ENCODE measurements around the gene TMC6. TPM values are rescaled to one million over a fixed set of nuclear protein-coding genes. Genes with fewer than 3 reads are reported as not detected.
"Not testable (repeated sequence)": the region's sequence is repeated elsewhere in the genome, so short reads cannot be mapped to it uniquely, and the experiment has no call there.

TMC6 gene
- total RNA-seq, 1 experiment from 2014 or later, result 116 TPM

DNA sequence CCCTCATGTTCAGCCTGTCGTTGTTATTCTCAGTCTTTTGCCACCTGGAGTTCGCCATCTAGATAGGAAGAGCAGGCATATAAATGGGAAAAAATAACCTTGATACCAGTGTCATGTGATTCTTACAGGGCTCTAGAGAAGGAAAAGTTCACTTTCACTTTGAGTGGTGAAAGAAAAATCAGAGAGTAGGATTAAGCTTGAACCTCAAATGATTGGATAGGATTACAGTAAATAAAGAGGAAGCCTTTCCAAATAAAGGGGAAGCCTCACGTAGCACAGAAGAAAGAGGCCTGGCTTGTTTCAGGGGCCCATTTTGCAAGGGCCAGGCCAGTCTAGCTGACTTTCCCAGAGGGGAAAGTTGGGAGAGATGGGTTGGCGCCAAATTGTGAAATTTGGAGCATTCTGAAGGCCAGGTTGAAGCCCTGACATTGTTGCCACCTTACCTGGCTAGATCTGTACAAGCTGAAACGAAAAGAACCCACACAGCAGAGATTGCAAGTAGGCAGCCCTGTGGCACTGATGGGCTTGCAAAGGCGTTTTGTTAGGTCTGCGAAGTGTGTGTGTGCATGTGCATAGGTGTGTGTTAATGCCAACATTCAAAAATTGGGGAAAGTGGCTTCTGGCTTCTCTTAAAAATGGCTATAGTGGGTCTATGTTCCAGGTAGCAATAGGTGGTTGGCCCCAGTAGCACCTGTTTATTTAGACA is 38.8 kb downstream of the TMC6 start:
- no peak overlapping the region for H3K27ac Mint-ChIP-seq (ENCODE audit: unreplicated experiment)
- H3K4me1 Mint-ChIP-seq (ENCODE audit: low read depth, unreplicated experiment), result no peaks in the 10 kb centered on the region
- no peaks in the 10 kb centered on the region for H3K27me3 Mint-ChIP-seq (ENCODE audit: unreplicated experiment)
- no peaks in the 10 kb centered on the region for H3K9me3 Mint-ChIP-seq (ENCODE audit: low read depth, unreplicated experiment)
- TF ChIP-seq, protein P1, sequence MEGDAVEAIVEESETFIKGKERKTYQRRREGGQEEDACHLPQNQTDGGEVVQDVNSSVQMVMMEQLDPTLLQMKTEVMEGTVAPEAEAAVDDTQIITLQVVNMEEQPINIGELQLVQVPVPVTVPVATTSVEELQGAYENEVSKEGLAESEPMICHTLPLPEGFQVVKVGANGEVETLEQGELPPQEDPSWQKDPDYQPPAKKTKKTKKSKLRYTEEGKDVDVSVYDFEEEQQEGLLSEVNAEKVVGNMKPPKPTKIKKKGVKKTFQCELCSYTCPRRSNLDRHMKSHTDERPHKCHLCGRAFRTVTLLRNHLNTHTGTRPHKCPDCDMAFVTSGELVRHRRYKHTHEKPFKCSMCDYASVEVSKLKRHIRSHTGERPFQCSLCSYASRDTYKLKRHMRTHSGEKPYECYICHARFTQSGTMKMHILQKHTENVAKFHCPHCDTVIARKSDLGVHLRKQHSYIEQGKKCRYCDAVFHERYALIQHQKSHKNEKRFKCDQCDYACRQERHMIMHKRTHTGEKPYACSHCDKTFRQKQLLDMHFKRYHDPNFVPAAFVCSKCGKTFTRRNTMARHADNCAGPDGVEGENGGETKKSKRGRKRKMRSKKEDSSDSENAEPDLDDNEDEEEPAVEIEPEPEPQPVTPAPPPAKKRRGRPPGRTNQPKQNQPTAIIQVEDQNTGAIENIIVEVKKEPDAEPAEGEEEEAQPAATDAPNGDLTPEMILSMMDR (IDR thresholded peaks at IDR 0.05; ENCODE audit: unreplicated experiment), result no peak
- BruUV-seq (replicated peaks), result no TSS peak
- intact Hi-C loops (cut with micrococcal nuclease; ENCODE audit: unreplicated experiment), result no loop called here
- no peak overlapping the region for H3K4me3 Mint-ChIP-seq (ENCODE audit: low read depth, unreplicated experiment)
- CTCF ChIA-PET, result interaction anchor here (0.6 kb wide), 2 partner anchors 131 to 439 kb away, joined by 3 read pairs; partner anchors contain the start of gene TNRC6C
- DNase-seq, result no peak
- H3K36me3 Mint-ChIP-seq (ENCODE audit: insufficient read depth, unreplicated experiment), result peaks cover 8% of the 10 kb centered on the region

DNA sequence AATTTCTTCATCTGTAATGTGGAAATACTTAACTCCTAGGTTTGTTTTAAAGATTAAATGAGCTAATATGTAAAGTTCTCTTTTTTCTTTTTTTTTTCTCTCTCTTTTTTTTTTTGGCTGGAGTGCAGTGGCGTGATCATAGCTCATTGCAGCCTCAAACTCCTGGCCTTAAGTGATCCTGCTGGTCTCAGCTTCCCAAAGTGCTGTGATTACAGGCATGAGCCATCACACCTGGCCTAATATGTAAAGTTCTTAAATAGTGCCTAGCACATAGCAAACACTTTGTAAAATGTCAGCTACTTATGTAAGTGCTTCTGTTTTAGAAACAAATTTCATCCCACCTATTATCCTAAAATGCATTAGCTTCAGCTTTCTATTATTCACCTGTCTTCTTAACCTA is 40.0 kb downstream of the TMC6 start:
- BruUV-seq (replicated peaks), result no TSS peak
- peaks cover 6% of the 10 kb centered on the region for H3K36me3 Mint-ChIP-seq (ENCODE audit: insufficient read depth, unreplicated experiment)
- H3K4me3 Mint-ChIP-seq (ENCODE audit: low read depth, unreplicated experiment), result no peak overlapping the region

DNA sequence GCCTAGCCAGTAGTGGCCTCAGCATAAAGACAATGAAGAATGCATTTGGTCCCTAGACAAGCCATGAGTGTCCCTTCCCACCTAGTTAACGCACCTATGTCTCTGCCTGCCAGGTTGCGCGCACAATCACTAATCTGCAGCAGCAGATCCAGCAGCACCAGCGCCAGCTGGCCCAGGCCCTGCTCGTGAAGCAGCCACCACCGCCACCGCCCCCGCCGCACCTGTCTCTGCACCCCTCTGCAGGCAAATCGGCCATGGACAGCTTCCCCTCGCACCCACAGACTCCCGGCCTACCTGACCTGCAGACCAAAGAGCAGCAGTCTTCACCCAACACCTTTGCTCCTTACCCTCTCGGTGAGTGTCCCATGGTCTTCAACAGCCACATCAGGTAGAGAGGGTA is 41.8 kb downstream of the TMC6 start:
- BruUV-seq (replicated peaks), result no TSS peak
- no peak for DNase-seq
- CTCF ChIA-PET, result interaction anchor here (0.7 kb wide), 1 partner anchor 571 kb away, joined by 10 read pairs; no protein-coding TSS in a partner anchor
- Mint-ChIP-seq H3K27me3 (ENCODE audit: unreplicated experiment) (no peaks in the 10 kb centered on the region), H3K4me3 (ENCODE audit: low read depth, unreplicated experiment) (no peak overlapping the region), H3K9me3 (ENCODE audit: low read depth, unreplicated experiment) (no peaks in the 10 kb centered on the region), H3K27ac (ENCODE audit: unreplicated experiment) (no peak overlapping the region), H3K4me1 (ENCODE audit: low read depth, unreplicated experiment) (no peaks in the 10 kb centered on the region), H3K36me3 (ENCODE audit: insufficient read depth, unreplicated experiment) (peaks cover 6% of the 10 kb centered on the region)
- intact Hi-C loops (cut with micrococcal nuclease; ENCODE audit: unreplicated experiment), result no loop called here
- TF ChIP-seq, protein P1 (IDR thresholded peaks at IDR 0.05; ENCODE audit: unreplicated experiment), result no peak

More for the DNA sequence above, 40.0 kb downstream of the TMC6 start:
- H3K9me3 Mint-ChIP-seq (ENCODE audit: low read depth, unreplicated experiment), result no peaks in the 10 kb centered on the region
- H3K27me3 Mint-ChIP-seq (ENCODE audit: unreplicated experiment), result no peaks in the 10 kb centered on the region
- TF ChIP-seq, protein P1 (IDR thresholded peaks at IDR 0.05; ENCODE audit: unreplicated experiment), result no peak
- no peaks in the 10 kb centered on the region for H3K4me1 Mint-ChIP-seq (ENCODE audit: low read depth, unreplicated experiment)
- no peak overlapping the region for H3K27ac Mint-ChIP-seq (ENCODE audit: unreplicated experiment)
- DNase-seq, result no peak
- CTCF ChIA-PET, result no interaction called here
- intact Hi-C loops (cut with micrococcal nuclease; ENCODE audit: unreplicated experiment), result no loop called here

DNA sequence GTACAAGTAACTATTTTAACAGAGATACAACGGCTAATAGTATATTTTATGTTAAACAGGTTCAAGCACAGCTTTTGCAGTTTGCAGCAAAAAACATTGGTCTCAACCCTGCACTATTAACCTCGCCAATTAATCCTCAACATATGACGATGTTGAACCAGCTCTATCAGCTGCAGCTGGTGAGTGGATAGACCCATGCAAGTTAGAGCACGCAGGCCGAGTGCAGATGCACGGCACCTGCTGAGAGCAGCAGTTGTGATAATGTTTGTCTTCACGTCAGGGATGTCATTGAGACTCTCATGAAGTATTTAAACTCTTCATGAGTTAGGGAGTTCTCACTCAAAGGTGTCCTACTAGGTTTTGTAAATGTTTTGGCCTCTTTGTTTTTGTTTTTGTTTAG is 45.6 kb downstream of the TMC6 start:
- CTCF ChIA-PET, result no interaction called here
- Mint-ChIP-seq H3K4me1 (ENCODE audit: low read depth, unreplicated experiment) (no peaks in the 10 kb centered on the region), H3K4me3 (ENCODE audit: low read depth, unreplicated experiment) (no peak overlapping the region), H3K27me3 (ENCODE audit: unreplicated experiment) (no peaks in the 10 kb centered on the region), H3K9me3 (ENCODE audit: low read depth, unreplicated experiment) (no peaks in the 10 kb centered on the region), H3K27ac (ENCODE audit: unreplicated experiment) (no peak overlapping the region), H3K36me3 (ENCODE audit: insufficient read depth, unreplicated experiment) (peaks cover 6% of the 10 kb centered on the region)
- TF ChIP-seq, protein P1 (IDR thresholded peaks at IDR 0.05; ENCODE audit: unreplicated experiment), result no peak
- BruUV-seq (replicated peaks), result no TSS peak
- DNase-seq, result no peak
- intact Hi-C loops (cut with micrococcal nuclease; ENCODE audit: unreplicated experiment), result no loop called here

DNA sequence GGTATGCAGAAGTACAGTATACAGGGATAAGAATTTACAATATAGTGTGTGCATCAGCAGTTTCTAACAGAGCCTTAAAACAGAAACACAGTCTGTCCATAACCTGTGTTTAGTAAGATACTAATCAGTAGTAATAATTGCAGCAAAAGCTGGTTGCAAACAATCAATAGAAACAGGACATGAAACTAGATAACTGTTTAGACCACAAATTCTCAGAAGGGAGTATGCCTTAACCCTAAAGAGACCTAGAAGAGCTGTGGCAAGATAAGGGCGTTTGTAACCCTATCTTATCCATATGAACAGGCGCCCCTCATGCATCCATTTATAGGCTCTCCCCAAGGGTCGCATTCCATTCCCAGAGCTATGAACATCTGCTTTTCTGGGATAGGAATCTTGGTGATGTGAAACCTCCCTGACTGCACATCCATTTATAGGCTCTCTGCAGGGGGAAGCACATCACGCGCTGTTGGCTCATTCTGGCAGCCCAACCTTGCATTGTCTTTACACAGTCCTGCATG is 46.1 kb downstream of the TMC6 start:
- CTCF ChIA-PET; DNase-seq; intact Hi-C loops (cut with micrococcal nuclease; ENCODE audit: unreplicated experiment); H3K27ac Mint-ChIP-seq (ENCODE audit: unreplicated experiment); BruUV-seq (replicated peaks); H3K36me3 Mint-ChIP-seq (ENCODE audit: insufficient read depth, unreplicated experiment); H3K27me3 Mint-ChIP-seq (ENCODE audit: unreplicated experiment); H3K9me3 Mint-ChIP-seq (ENCODE audit: low read depth, unreplicated experiment); H3K4me3 Mint-ChIP-seq (ENCODE audit: low read depth, unreplicated experiment); H3K4me1 Mint-ChIP-seq (ENCODE audit: low read depth, unreplicated experiment): not testable (repeated sequence)
